OCI-LY3 (cell line): Measurements from ENCODE around the gene HDGF.

Experiments used
- H2AFZ ChIP-seq: fragments of 200-600, 300-600 bp; shearing (Covaris generic); 2 replicates; pipeline ENCODE4 v1.6.0; 2014; ENCODE audit warnings: antibody characterized with exemption, low read depth, low read length
- H3K27ac ChIP-seq: fragments of 200-600, 300-600 bp; sonication (generic); 2 replicates; pipeline ENCODE4 v1.5.1; 2014; ENCODE audit warnings: mild to moderate bottlenecking, low read length, moderate library complexity, mixed read lengths
- H3K27me3 ChIP-seq: fragments of 200-600, 300-600 bp; sonication (generic); 2 replicates; pipeline ENCODE4 v1.6.1; 2014; ENCODE audit warnings: low read depth, low read length, mixed read lengths
- H3K36me3 ChIP-seq: fragments of 200-600, 300-600 bp; sonication (generic); replicated peaks from 2 replicates; pipeline ENCODE3; 2014; ENCODE audit warnings: low read depth, low read length, mixed read lengths
- H3K4me1 ChIP-seq: fragments of 300-600, 200-600 bp; sonication (generic); 2 replicates; pipeline ENCODE4 v1.6.1; 2014; ENCODE audit warnings: low read length, mixed read lengths
- H3K4me2 ChIP-seq: fragments of 200-600, 300-600 bp; sonication (generic); 2 replicates; pipeline ENCODE4 v1.6.1; 2014; ENCODE audit warnings: low read length, mixed read lengths
- H3K4me3 ChIP-seq: fragments of 300-600, 200-600 bp; sonication (generic); 2 replicates; pipeline ENCODE4 v1.5.1; 2014; ENCODE audit warnings: antibody characterized with exemption, mild to moderate bottlenecking, low read length, moderate library complexity
- H3K79me2 ChIP-seq: fragments of 300-600, 200-600 bp; shearing (Covaris generic); 2 replicates; pipeline ENCODE4 v1.6.1; 2014; ENCODE audit warnings: mild to moderate bottlenecking, low read length, mixed read lengths
- H3K9ac ChIP-seq: fragments of 300-600, 200-600 bp; shearing (Covaris generic); 2 replicates; pipeline ENCODE4 v1.6.0; 2014; ENCODE audit warnings: mild to moderate bottlenecking, low read length, moderate library complexity
- H3K9me3 ChIP-seq: fragments of 200-600, 300-600 bp; shearing (Covaris generic); 2 replicates; pipeline ENCODE4 v1.6.1; 2014; ENCODE audit warnings: low read length, mixed read lengths; ENCODE audit not compliant: insufficient read depth
- H4K20me1 ChIP-seq: fragments of 200-600, 300-600 bp; sonication (generic); 2 replicates; pipeline ENCODE4 v1.6.1; 2016; ENCODE audit warnings: low read length, mixed read lengths; ENCODE audit not compliant: insufficient read depth
- EZH2phosphoT487 ChIP-seq: fragments of 200-600 bp; shearing (Covaris generic); IDR thresholded peaks from 2 replicates; pipeline ENCODE4 v1.6.1; 2018; ENCODE audit warnings: antibody characterized with exemption, mixed run types, low read depth
- TF ChIP-seq, protein P1 (sequence below): fragments of 200-600, 300-600 bp; sonication (generic); IDR thresholded peaks from 2 replicates; pipeline ENCODE4 v1.5.1; 2014; ENCODE audit warnings: antibody characterized with exemption, low read length, low read depth

The HDGF gene

DNA sequence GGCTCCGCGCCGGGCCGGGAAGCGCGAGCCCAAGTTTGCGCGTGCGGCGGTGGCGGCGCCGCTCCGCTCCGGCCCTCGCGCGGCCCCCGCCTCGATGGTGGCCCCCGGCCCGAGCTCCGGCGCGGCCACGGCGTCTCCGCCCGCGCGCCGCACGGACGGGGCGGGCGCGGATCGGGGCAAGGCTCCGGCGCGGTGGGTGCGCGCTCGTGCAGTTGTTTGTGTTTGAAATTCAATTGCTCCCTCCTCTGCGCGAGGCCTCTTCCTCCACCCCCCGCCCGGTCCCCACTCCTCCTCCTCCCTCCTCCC, at the start of gene HDGF:
Gene HDGF, minus strand, starts transcription at position 225 of the 306 bp plus-strand sequence. CDS start 246 bp downstream, outside the sequence.
- TF ChIP-seq EZH2phosphoT487 = no peak
- Histone ChIP-seq H3K4me1 (peaks cover 40% of the 10 kb centered on the region), H3K27ac (peak within 1 kb of the TSS; percentile 86), H3K4me3 (peak within 1 kb of the TSS; percentile 89), H3K9ac (peak within 1 kb of the TSS; percentile 100), H3K27me3 (no peaks in the 10 kb centered on the region), H4K20me1 (peaks cover 18% of the 10 kb centered on the region), H3K4me2 (peak within 1 kb of the TSS; percentile 97), H2AFZ (peak within 1 kb of the TSS; percentile 53), H3K9me3 (no peaks in the 10 kb centered on the region), H3K79me2 (peaks cover 68% of the 10 kb centered on the region), H3K36me3 (peaks cover 21% of the 10 kb centered on the region)

- H2AFZ ChIP-seq = no peak overlapping the region
- H3K27me3 ChIP-seq = no peaks in the 10 kb centered on the region
- 0 out of 2 replicates have a peak overlapping the region, but pooled peaks have one; percentile 5 for H3K27ac ChIP-seq
- peaks cover 70% of the 10 kb centered on the region for H3K36me3 ChIP-seq
- no peak for TF ChIP-seq EZH2phosphoT487
- TF ChIP-seq, protein P1, sequence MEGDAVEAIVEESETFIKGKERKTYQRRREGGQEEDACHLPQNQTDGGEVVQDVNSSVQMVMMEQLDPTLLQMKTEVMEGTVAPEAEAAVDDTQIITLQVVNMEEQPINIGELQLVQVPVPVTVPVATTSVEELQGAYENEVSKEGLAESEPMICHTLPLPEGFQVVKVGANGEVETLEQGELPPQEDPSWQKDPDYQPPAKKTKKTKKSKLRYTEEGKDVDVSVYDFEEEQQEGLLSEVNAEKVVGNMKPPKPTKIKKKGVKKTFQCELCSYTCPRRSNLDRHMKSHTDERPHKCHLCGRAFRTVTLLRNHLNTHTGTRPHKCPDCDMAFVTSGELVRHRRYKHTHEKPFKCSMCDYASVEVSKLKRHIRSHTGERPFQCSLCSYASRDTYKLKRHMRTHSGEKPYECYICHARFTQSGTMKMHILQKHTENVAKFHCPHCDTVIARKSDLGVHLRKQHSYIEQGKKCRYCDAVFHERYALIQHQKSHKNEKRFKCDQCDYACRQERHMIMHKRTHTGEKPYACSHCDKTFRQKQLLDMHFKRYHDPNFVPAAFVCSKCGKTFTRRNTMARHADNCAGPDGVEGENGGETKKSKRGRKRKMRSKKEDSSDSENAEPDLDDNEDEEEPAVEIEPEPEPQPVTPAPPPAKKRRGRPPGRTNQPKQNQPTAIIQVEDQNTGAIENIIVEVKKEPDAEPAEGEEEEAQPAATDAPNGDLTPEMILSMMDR = peak; percentile 95
- H3K4me1 ChIP-seq = peaks cover 9% of the 10 kb centered on the region; the same call in 1 of the 2 replicates
- no peak overlapping the region for H3K9ac ChIP-seq
- no peaks in the 10 kb centered on the region for H3K79me2 ChIP-seq
- no peak overlapping the region for H3K4me3 ChIP-seq
- H4K20me1 ChIP-seq = peaks cover 9% of the 10 kb centered on the region; the same call in 1 of the 2 replicates
- H3K4me2 ChIP-seq = no peak overlapping the region
- no peaks in the 10 kb centered on the region for H3K9me3 ChIP-seq
Observed at GRCh38 chr1:156797212-156797871, 45.9 kb upstream of the HDGF start.

DNA sequence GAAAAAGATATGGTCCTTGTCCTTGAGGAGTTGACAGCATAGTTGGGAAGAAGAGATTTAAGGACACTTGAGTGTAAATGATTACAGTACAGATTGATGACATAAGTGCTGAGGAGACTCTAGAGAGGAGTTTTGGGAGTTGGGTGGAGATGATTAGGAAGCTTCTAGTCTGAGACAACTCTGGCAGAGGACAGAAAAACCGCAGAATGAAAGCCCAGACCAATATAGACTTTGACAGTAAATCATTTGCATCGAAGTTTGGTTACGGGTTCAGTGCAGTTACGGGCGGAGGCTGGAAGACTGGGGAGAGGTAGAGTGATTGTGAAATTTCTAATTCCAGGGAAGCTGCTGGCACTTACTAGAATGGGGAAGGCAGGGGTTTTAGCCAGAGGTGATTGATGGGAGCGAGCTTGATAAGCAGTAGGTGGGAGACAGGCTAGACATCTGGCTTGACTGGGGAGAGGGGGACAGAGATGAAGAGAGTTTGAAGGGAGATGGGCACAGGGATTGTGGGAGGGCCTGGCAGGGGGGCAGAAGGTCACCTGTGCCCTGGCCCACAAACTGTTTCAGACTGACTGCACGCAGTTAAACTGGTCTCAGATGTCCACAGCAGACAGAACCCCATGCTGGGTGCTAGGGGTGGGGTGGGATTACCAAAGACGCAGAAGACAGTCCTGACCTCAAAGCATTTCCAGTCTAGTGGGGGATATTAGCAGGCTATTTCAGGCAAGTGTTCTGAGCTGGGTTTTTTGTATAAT, 45.0 kb upstream of the HDGF start:
- Histone ChIP-seq H3K4me1 (peaks cover 9% of the 10 kb centered on the region; the same call in 1 of the 2 replicates), H3K79me2 (no peaks in the 10 kb centered on the region), H3K27ac (0 out of 2 replicates have a peak overlapping the region, but pooled peaks have one; percentile 5), H3K9ac (no peak overlapping the region), H4K20me1 (peaks cover 9% of the 10 kb centered on the region; the same call in 1 of the 2 replicates), H2AFZ (no peak overlapping the region), H3K4me2 (no peak overlapping the region), H3K27me3 (no peaks in the 10 kb centered on the region), H3K4me3 (no peak overlapping the region), H3K36me3 (peaks cover 74% of the 10 kb centered on the region), H3K9me3 (no peaks in the 10 kb centered on the region)
- TF ChIP-seq, protein P1 = no peak
- no peak for TF ChIP-seq EZH2phosphoT487

- Histone ChIP-seq H3K79me2 (no peaks in the 10 kb centered on the region), H3K9ac (no peak overlapping the region), H3K36me3 (peaks cover 72% of the 10 kb centered on the region), H3K4me2 (no peak overlapping the region), H3K4me1 (peaks cover 9% of the 10 kb centered on the region; the same call in 1 of the 2 replicates), H3K4me3 (no peak overlapping the region), H3K27me3 (no peaks in the 10 kb centered on the region), H3K27ac (no peak overlapping the region), H3K9me3 (no peaks in the 10 kb centered on the region), H2AFZ (no peak overlapping the region), H4K20me1 (peaks cover 9% of the 10 kb centered on the region; the same call in 1 of the 2 replicates)
- TF ChIP-seq EZH2phosphoT487 = no peak
- TF ChIP-seq, protein P1 = no peak
Observed at GRCh38 chr1:156795787-156796186, 44.3 kb upstream of the HDGF start.
